Endothelial cell of umbilical vein (primary cell): ENCODE data around the gene TPRA1. TPM values are rescaled to one million over a fixed set of nuclear protein-coding genes. Genes with fewer than 3 reads are reported as not detected.

Source experiments
- BruUV-seq: library from RNA; stranded (reverse); fragments of 400-500 nt; replicated peaks from 2 replicates; lab custom pipeline; 2021; lab: Mats Ljungman, UMichigan
- CTCF ChIA-PET: fragments of 300-600, 350-600 bp; sonication (Branson Sonifier 250); formaldehyde crosslinking; loops from one replicate; lab custom pipeline; 2021; ENCODE audit warnings: antibody characterized with exemption, inconsistent platforms; lab: Charles Lee
- POLR2A ChIA-PET: fragments of 300-600, 350-600 bp; sonication (Branson Sonifier 250); formaldehyde crosslinking; loops from one replicate; lab custom pipeline; 2021; ENCODE audit warnings: antibody characterized with exemption, inconsistent platforms; lab: Charles Lee
- DNase-seq: peaks from one replicate; pipeline ENCODE4 v3.0.0-alpha.2; 2011; ENCODE audit warnings: low read depth, low spot score
- FAIRE-seq: peaks from 2 replicates; lab custom pipeline; 2011; peaks lifted over from hg19 to GRCh38; lab: Jason Lieb, UNC
- H2AFZ ChIP-seq: 2 replicates; pipeline ENCODE4 v1.6.0; 2012; ENCODE audit warnings: low read depth, low read length, control low read depth, inconsistent platforms
- H3K27ac ChIP-seq: 2 replicates; pipeline ENCODE4 v1.5.1; 2011; ENCODE audit warnings: low read depth, mild to moderate bottlenecking, control low read depth, low read length, moderate library complexity; ENCODE audit not compliant: insufficient read depth
- H3K27me3 ChIP-seq, 2 experiments: 2 replicates each; pipeline versions ENCODE4 v1.6.0 to v1.6.1; 2011; ENCODE audit warnings: low read length in 2 of 2, mixed read lengths in 1 of 2; ENCODE audit not compliant: control insufficient read depth in 2 of 2, insufficient read depth in 2 of 2
- H3K36me3 ChIP-seq, 2 experiments: 2 replicates in 1 of 2; 3 replicates in 1 of 2; pipeline ENCODE4 v1.5.1; 2011; ENCODE audit warnings: low read length in 2 of 2, mild to moderate bottlenecking in 1 of 2, moderate library complexity in 1 of 2; ENCODE audit not compliant: control insufficient read depth in 2 of 2, insufficient read depth in 2 of 2; ENCODE audit errors: extremely low read depth in 1 of 2
- H3K4me1 ChIP-seq: 3 replicates; pipeline ENCODE4 v1.5.1; 2011; ENCODE audit warnings: mild to moderate bottlenecking, low read length; ENCODE audit not compliant: control insufficient read depth, insufficient read depth; ENCODE audit errors: extremely low read depth
- H3K4me2 ChIP-seq: 2 replicates; pipeline ENCODE4 v1.6.1; 2011; ENCODE audit warnings: low read length, control low read depth, mixed read lengths; ENCODE audit not compliant: insufficient read depth
- H3K4me3 ChIP-seq, 3 experiments: fragments of 200-600 bp in 1 of 3; sonication (generic), shearing (Covaris generic) in 1 of 3; replicated peaks in 1 of 3; 2 replicates each; pipeline ENCODE4 v1.5.1; 2011 to 2016; ENCODE audit warnings: control low read depth in 3 of 3, low read length in 3 of 3, mild to moderate bottlenecking in 2 of 3, inconsistent platforms in 1 of 3, low read depth in 1 of 3, moderate library complexity in 1 of 3; ENCODE audit not compliant: insufficient read depth in 1 of 3
- H3K79me2 ChIP-seq: 2 replicates; pipeline ENCODE4 v1.6.0; 2012; ENCODE audit warnings: low read length, inconsistent platforms; ENCODE audit not compliant: control insufficient read depth, insufficient read depth
- H3K9ac ChIP-seq: replicated peaks from 2 replicates; pipeline ENCODE3; 2011; ENCODE audit warnings: low read length, control low read depth; ENCODE audit not compliant: insufficient read depth; ENCODE audit errors: extremely low read depth
- H3K9me1 ChIP-seq: replicated peaks from 3 replicates; pipeline ENCODE4 v1.6.0; 2011; ENCODE audit warnings: mild to moderate bottlenecking, low read length; ENCODE audit not compliant: control insufficient read depth, insufficient read depth; ENCODE audit errors: extremely low read depth
- H3K9me3 ChIP-seq: replicated peaks from 2 replicates; pipeline ENCODE4 v1.5.1; 2012; ENCODE audit warnings: low read length, inconsistent platforms; ENCODE audit not compliant: control insufficient read depth, insufficient read depth
- H4K20me1 ChIP-seq: replicated peaks from 2 replicates; pipeline ENCODE3; 2011; ENCODE audit warnings: mild to moderate bottlenecking, low read length; ENCODE audit not compliant: control insufficient read depth, insufficient read depth; ENCODE audit errors: extremely low read depth
- CTCF ChIP-seq, 2 donors: IDR thresholded peaks; 1 replicate in 1 of 2; 2 replicates in 1 of 2; pipeline ENCODE4 v1.5.1; 2011; ENCODE audit warnings: low read length in 2 of 2, mild to moderate bottlenecking in 2 of 2, moderate library complexity in 2 of 2, control low read depth in 1 of 2, inconsistent platforms in 1 of 2, low read depth in 1 of 2; ENCODE audit not compliant: insufficient read depth in 1 of 2; ENCODE audit errors: extremely low read depth in 1 of 2
- EZH2 ChIP-seq: IDR thresholded peaks from 2 replicates; pipeline ENCODE4 v1.6.1; 2012; ENCODE audit warnings: borderline replicate concordance, low read depth, mild to moderate bottlenecking, moderate library complexity, low read length, inconsistent platforms; ENCODE audit not compliant: severe bottlenecking
- FOS ChIP-seq: IDR thresholded peaks from 2 replicates; pipeline ENCODE4 v1.6.1; 2011; ENCODE audit warnings: mild to moderate bottlenecking, low read length, moderate library complexity, borderline replicate concordance; ENCODE audit not compliant: insufficient read depth
- GATA2 ChIP-seq: IDR thresholded peaks from 2 replicates; pipeline ENCODE4 v1.7.0; 2011; ENCODE audit warnings: low read depth, mild to moderate bottlenecking, moderate library complexity, mixed read lengths, low read length; ENCODE audit not compliant: insufficient read length, insufficient read depth
- JUN ChIP-seq: IDR thresholded peaks from 2 replicates; pipeline ENCODE4 v1.6.1; 2011; ENCODE audit warnings: borderline replicate concordance, low read depth; ENCODE audit not compliant: insufficient read length, insufficient read depth
- MAX ChIP-seq: IDR thresholded peaks from 2 replicates; pipeline ENCODE4 v1.6.1; 2011; ENCODE audit not compliant: insufficient read depth, insufficient read length
- MYC ChIP-seq: IDR thresholded peaks from one replicate; pipeline ENCODE4 v1.6.1; 2011; ENCODE audit warnings: mild to moderate bottlenecking, low read depth, low read length
- POLR2A ChIP-seq: IDR thresholded peaks from 2 replicates; pipeline ENCODE4 v1.6.1; 2012; ENCODE audit warnings: low read depth, mild to moderate bottlenecking, control low read depth, low read length
- POLR2AphosphoS5 ChIP-seq: IDR thresholded peaks from 2 replicates; pipeline ENCODE4 v1.6.1; 2012; ENCODE audit warnings: low read depth, mild to moderate bottlenecking, control low read depth, low read length, moderate library complexity; ENCODE audit not compliant: insufficient read depth
- dilution Hi-C: fragments of 300-500 bp; cut with MboI; formaldehyde crosslinking; loops from one replicate; pipeline ENCODE4 v1.15.0; 2019; ENCODE audit warnings: low sequenced_read_pairs; ENCODE audit not compliant: extremely low pct_ligation_motif_present
- intact Hi-C: fragments of 100-400 bp; cut with micrococcal nuclease; formaldehyde crosslinking; loops from one replicate; pipeline ENCODE4 v1.10.0; 2022
- polyA plus RNA-seq, 4 experiments: library from polyadenylated mRNA; depleted of rRNA in 3 of 4; stranded (reverse) in 3 of 4; unstranded in 1 of 4; fragments of >200 nt; gene quantifications; 2 replicates each; pipeline versions ENCODE4 v1.2.1 to v1.2.3, GENCODE V29; 2011 to 2012; ENCODE audit warnings: missing spikeins in 1 of 4
- total RNA-seq: library from RNA; stranded (reverse); gene quantifications from 2 replicates; pipeline ENCODE4 v1.2.3, GENCODE V29; 2021

TPRA1 gene
- total and polyA plus RNA-seq, 2 donors (not counting 3 experiments of a cell fraction or from before 2014, with no cell fraction given) = 34.3 to 58.0 TPM

- Histone ChIP-seq H3K4me1 (peaks cover 4% of the 10 kb centered on the region), H3K79me2 (no peaks in the 10 kb centered on the region), H3K9ac (no peak overlapping the region), H4K20me1 (no peaks in the 10 kb centered on the region), H3K4me2 (no peak overlapping the region), H3K4me3 (no peak overlapping the region), H3K27me3 (no peaks in the 10 kb centered on the region), H3K9me1 (no peaks in the 10 kb centered on the region), H3K9me3 (no peaks in the 10 kb centered on the region), H3K36me3 (no peaks in the 10 kb centered on the region), H2AFZ (no peak overlapping the region), H3K27ac (no peak overlapping the region)
- no peak for DNase-seq
- TF ChIP-seq MAX (no peak), FOS (no peak), CTCF (IDR thresholded peaks at IDR 0.05; ENCODE audit: extremely low read depth in 1 of 2, insufficient read depth in 1 of 2, low read depth in 1 of 2, low read length in 2 of 2) (no peak), GATA2 (no peak), POLR2AphosphoS5 (no peak), POLR2A (no peak), MYC (no peak), JUN (no peak), EZH2 (no peak)
- dilution Hi-C loops (no loop called here), intact Hi-C loops (loop anchor here (10.0 kb wide), 1 partner anchor 169 kb away; no protein-coding TSS in a partner anchor)
- ChIA-PET CTCF (interaction anchor here (1.0 to 7.5 kb wide), 10 partner anchors 9 to 1297 kb away, joined by 3 to 75 read pairs (median 6); partner anchors contain the start of gene CHST13), POLR2A (no interaction called here)
- FAIRE-seq = no peak
- no TSS peak for BruUV-seq
Measured at GRCh38 chr3:127543441-127543840, 47.1 kb downstream of the TPRA1 start.
